HepG2 (cell line): Measurements from ENCODE around the gene CHKA. TPM values are rescaled to one million over a fixed set of nuclear protein-coding genes. Genes with fewer than 3 reads are reported as not detected.

Experiments
- ARID5B ChIP-seq: IDR thresholded peaks from 2 replicates; pipeline ENCODE4 v1.4.0; 2020; ENCODE audit warnings: mild to moderate bottlenecking, missing genetic modification reagents
- ATF7 ChIP-seq, 2 experiments: fragments of 450-650 bp in 1 of 2; sonication (generic) in 1 of 2; formaldehyde crosslinking in 1 of 2; IDR thresholded peaks; 2 replicates each; pipeline versions ENCODE4 v1.4.0 to v1.6.1; 2016 to 2020; ENCODE audit warnings: antibody characterized with exemption in 1 of 2, mild to moderate bottlenecking in 1 of 2, missing genetic modification reagents in 1 of 2
- BCLAF1 ChIP-seq: fragments of 450-650 bp; IDR thresholded peaks from 2 replicates; pipeline ENCODE4 v1.6.1; 2017; ENCODE audit warnings: mild to moderate bottlenecking
- CBX2 ChIP-seq, 2 experiments: fragments of 200-600 bp in 1 of 2; sonication (generic); formaldehyde crosslinking in 1 of 2; IDR thresholded peaks; 2 replicates each; pipeline versions ENCODE4 v1.7.0 to v1.8.1; 2018 to 2022; ENCODE audit warnings: low read depth in 2 of 2, low read length in 1 of 2, mild to moderate bottlenecking in 1 of 2, missing genetic modification reagents in 1 of 2
- DNMT3B ChIP-seq: conservative IDR thresholded peaks from 2 replicates; pipeline ENCODE4 v1.6.1; 2016; ENCODE audit warnings: missing biosample characterization, control low read depth
- ELF4 ChIP-seq: sonication (generic); formaldehyde crosslinking; IDR thresholded peaks from 2 replicates; pipeline ENCODE4 v1.5.0; 2020; ENCODE audit warnings: missing genetic modification reagents, mild to moderate bottlenecking, moderate library complexity, borderline replicate concordance
- HNRNPLL ChIP-seq: fragments of 200-400 bp; formaldehyde crosslinking; IDR thresholded peaks from 2 replicates; pipeline ENCODE4 v1.6.1; 2017; ENCODE audit warnings: mild to moderate bottlenecking, low read depth, low read length; ENCODE audit not compliant: poor library complexity, severe bottlenecking
- IKZF1 ChIP-seq: fragments of 450-650 bp; IDR thresholded peaks from 2 replicates; pipeline ENCODE4 v1.7.1; 2016
- IKZF5 ChIP-seq: IDR thresholded peaks from 2 replicates; pipeline ENCODE4 v1.6.1; 2018; ENCODE audit warnings: missing genetic modification reagents, mild to moderate bottlenecking, missing compliant biosample characterization
- KDM4B ChIP-seq: sonication (generic); formaldehyde crosslinking; IDR thresholded peaks from 2 replicates; pipeline ENCODE4 v1.4.0; 2020; ENCODE audit warnings: missing genetic modification reagents
- NR2F1 ChIP-seq, 2 experiments: fragments of 450-650 bp in 1 of 2; formaldehyde crosslinking in 1 of 2; IDR thresholded peaks; 2 replicates each; pipeline versions ENCODE4 v1.5.0 to v1.6.1; 2016 to 2020; ENCODE audit warnings: mild to moderate bottlenecking in 1 of 2, missing compliant biosample characterization in 1 of 2, missing genetic modification reagents in 1 of 2, moderate library complexity in 1 of 2
- NR2F2 ChIP-seq: IDR thresholded peaks from 2 replicates; pipeline ENCODE4 v1.6.1; 2012; ENCODE audit warnings: low read depth, inconsistent platforms, borderline replicate concordance
- SIX4 ChIP-seq: sonication (generic); formaldehyde crosslinking; IDR thresholded peaks from 2 replicates; pipeline ENCODE4 v1.4.0; 2020; ENCODE audit warnings: missing genetic modification reagents
- SMAD9 ChIP-seq: sonication (generic); formaldehyde crosslinking; IDR thresholded peaks from 2 replicates; pipeline ENCODE4 v1.5.1; 2020; ENCODE audit warnings: mild to moderate bottlenecking, missing genetic modification reagents
- SP140L ChIP-seq: sonication (generic); formaldehyde crosslinking; IDR thresholded peaks from 2 replicates; pipeline ENCODE4 v1.4.0; 2020; ENCODE audit warnings: missing genetic modification reagents, borderline replicate concordance
- TAF1 ChIP-seq: sonication (generic); formaldehyde crosslinking; IDR thresholded peaks from 2 replicates; pipeline ENCODE4 v1.4.0; 2020; ENCODE audit warnings: missing genetic modification reagents
- THRA ChIP-seq: sonication (generic); formaldehyde crosslinking; IDR thresholded peaks from 2 replicates; pipeline ENCODE4 v1.4.0; 2020; ENCODE audit warnings: missing genetic modification reagents, borderline replicate concordance
- ZNF354B ChIP-seq: sonication (generic); formaldehyde crosslinking; IDR thresholded peaks from 2 replicates; pipeline ENCODE4 v1.8.0; 2022; ENCODE audit warnings: mild to moderate bottlenecking, missing genetic modification reagents
- ZNF781 ChIP-seq: sonication (generic); formaldehyde crosslinking; IDR thresholded peaks from 2 replicates; pipeline ENCODE4 v1.5.1; 2020; ENCODE audit warnings: borderline replicate concordance, mild to moderate bottlenecking, missing genetic modification reagents; ENCODE audit errors: not compliant biosample characterization
- ZNF841 ChIP-seq: sonication (generic); formaldehyde crosslinking; IDR thresholded peaks from 2 replicates; pipeline ENCODE4 v1.8.1; 2023; ENCODE audit warnings: missing genetic modification reagents, borderline replicate concordance
- ZNF878 ChIP-seq: sonication (generic); formaldehyde crosslinking; IDR thresholded peaks from 2 replicates; pipeline ENCODE4 v1.8.1; 2023; ENCODE audit warnings: mild to moderate bottlenecking, missing genetic modification reagents, moderate library complexity
- polyA plus RNA-seq, 8 experiments: library from polyadenylated mRNA; depleted of rRNA in 3 of 8; stranded (reverse) in 7 of 8; unstranded in 1 of 8; fragments of >200 nt; fragmentation: Illumina TruSeq in 4 of 8; extraction: Trizol in 4 of 8; gene quantifications; 2 replicates each; pipeline versions ENCODE4 v1.2.1 to v1.2.3, GENCODE V29; 2011 to 2016; ENCODE audit warnings: low read depth in 4 of 8, missing spikeins in 1 of 8, mixed read lengths in 1 of 8; ENCODE audit not compliant: insufficient read depth in 1 of 8
- total RNA-seq, 5 experiments: library from RNA; depleted of rRNA; stranded (reverse); fragments of >200 nt; fragmentation: Illumina TruSeq; extraction: Trizol; gene quantifications; 2 replicates each; pipeline ENCODE4 v1.2.3, GENCODE V29; 2016; ENCODE audit warnings: low read depth in 1 of 5

The CHKA gene
- total and polyA plus RNA-seq, 2 of the 13 experiments (the other 11 are each of a cell fraction or from before 2014, with no cell fraction given), result 71.6 to 92.7 TPM

- TF ChIP-seq SP140L (CRISPR knock-in tag), result no peak
- TF ChIP-seq SIX4 (CRISPR knock-in tag), result peak; percentile 79
- TF ChIP-seq KDM4B, result peak; percentile 94; the same call in 1 of the 2 replicates
- TF ChIP-seq NR2F1 (CRISPR knock-in tag; IDR thresholded peaks at IDR 0.05), result peak; percentile 97 to 98
- TF ChIP-seq CBX2 (IDR thresholded peaks at IDR 0.05; ENCODE audit: low read depth, low read length), result no peak
- TF ChIP-seq CBX2 (CRISPR knock-in tag; IDR thresholded peaks at IDR 0.05; ENCODE audit: low read depth), result no peak
- TF ChIP-seq ARID5B (CRISPR knock-in tag), result peak; percentile 88
- no peak for TF ChIP-seq HNRNPLL
- TF ChIP-seq TAF1 (CRISPR knock-in tag), result peak; percentile 36; the same call in 1 of the 2 replicates
- peak; percentile 43 for TF ChIP-seq ZNF781 (CRISPR knock-in tag)
- peak; percentile 94 for TF ChIP-seq NR2F2
- no peak for TF ChIP-seq SMAD9 (CRISPR knock-in tag)
- TF ChIP-seq ZNF878 (CRISPR knock-in tag), result peak; percentile 94
- peak; percentile 99 for TF ChIP-seq THRA (CRISPR knock-in tag)
- no peak for TF ChIP-seq DNMT3B
- TF ChIP-seq IKZF1, result no peak
- no peak for TF ChIP-seq ZNF354B
- no peak for TF ChIP-seq ELF4
- peak; percentile 93; the same call in 1 of the 2 replicates for TF ChIP-seq IKZF5
- TF ChIP-seq ATF7 (IDR thresholded peaks at IDR 0.05), result 0 out of 2 replicates have a peak, but pooled peaks have one; percentile 21
- TF ChIP-seq ATF7 (CRISPR knock-in tag; IDR thresholded peaks at IDR 0.05), result peak; percentile 92
- no peak; the same call in 1 of the 2 replicates for TF ChIP-seq ZNF841 (CRISPR knock-in tag)
- TF ChIP-seq BCLAF1, result no peak
Observed at GRCh38 chr11:68038226-68038717, 82.9 kb downstream of the CHKA start (continued).
